ENCODE measurements around the gene OSBPL2.

Gene OSBPL2

DNA sequence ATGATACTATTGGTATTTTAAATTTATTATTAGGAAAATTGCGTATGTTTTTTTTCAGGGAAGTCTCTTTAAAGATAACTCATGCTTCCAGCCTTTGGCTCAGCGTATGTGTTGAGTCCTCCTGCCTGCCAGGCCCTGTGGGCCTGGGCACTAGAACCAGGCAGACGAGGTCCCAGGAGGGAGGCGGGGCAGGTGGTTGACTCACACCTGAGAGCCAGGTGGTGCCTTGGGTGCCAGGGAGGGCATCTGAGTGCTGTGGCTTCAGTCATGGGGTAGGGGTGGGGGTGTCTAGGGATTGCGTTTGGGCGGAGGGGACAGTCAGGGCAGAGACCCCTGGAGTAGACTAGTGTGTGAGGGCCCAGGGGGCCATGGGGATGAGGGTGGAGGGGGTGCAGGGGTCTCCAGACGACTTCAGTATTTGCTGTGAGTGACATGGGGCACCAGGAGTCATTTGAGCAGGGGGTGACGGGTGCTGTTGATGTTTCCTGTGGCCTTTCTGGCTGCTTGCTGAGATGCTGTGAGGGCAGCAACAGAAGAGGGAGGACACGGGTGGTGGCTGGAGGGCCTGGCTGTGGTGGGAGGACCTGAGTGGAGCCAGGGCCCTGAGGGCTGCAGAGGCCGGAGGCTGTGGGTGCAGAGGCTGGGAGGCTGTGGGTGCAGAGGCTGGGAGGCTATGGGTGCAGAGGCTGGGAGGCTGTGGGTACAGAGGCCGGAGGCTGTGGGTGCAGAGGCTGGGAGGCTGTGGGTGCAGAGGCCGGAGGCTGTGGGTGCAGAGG, 49.6 kb downstream of the OSBPL2 start:
- no peak overlapping the region for H3K4me3 ChIP-seq (ENCODE audit: low read depth, low read length)
- in situ Hi-C loops (cut with HindIII; ENCODE audit: low sequenced_read_pairs), result no loop called here
- TF ChIP-seq, protein P1, sequence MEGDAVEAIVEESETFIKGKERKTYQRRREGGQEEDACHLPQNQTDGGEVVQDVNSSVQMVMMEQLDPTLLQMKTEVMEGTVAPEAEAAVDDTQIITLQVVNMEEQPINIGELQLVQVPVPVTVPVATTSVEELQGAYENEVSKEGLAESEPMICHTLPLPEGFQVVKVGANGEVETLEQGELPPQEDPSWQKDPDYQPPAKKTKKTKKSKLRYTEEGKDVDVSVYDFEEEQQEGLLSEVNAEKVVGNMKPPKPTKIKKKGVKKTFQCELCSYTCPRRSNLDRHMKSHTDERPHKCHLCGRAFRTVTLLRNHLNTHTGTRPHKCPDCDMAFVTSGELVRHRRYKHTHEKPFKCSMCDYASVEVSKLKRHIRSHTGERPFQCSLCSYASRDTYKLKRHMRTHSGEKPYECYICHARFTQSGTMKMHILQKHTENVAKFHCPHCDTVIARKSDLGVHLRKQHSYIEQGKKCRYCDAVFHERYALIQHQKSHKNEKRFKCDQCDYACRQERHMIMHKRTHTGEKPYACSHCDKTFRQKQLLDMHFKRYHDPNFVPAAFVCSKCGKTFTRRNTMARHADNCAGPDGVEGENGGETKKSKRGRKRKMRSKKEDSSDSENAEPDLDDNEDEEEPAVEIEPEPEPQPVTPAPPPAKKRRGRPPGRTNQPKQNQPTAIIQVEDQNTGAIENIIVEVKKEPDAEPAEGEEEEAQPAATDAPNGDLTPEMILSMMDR (IDR thresholded peaks at IDR 0.05; ENCODE audit: low read depth, low read length), result no peak

DNA sequence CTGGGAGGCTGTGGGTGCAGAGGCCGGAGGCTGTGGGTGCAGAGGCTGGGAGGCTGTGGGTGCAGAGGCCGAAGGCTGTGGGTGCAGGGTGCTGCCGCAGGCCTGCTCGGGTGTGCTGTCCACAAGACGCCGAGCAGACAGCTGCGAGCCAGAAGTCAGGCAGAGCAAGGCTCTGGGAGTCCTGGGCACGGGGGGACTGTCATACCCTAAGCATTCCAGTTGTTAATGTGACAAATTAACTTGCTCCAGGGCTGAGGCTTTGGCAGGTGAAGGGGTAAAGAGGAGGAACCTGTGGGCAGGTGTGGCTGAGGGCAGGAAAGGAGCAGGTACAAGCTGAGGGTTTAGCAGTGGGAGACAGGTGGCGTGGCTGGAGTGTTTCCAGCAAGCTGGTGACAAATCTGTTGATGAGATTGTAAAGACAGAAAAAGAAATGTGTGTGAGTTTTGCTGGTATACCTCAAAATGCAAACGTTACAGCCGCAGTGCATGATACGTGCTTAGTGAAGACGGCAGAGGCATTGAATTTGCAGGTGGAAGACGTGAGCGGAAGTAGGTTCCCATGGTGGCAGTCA, 50.3 kb downstream of the OSBPL2 start:
- no peak overlapping the region for H3K4me3 ChIP-seq (ENCODE audit: low read depth, low read length)
- in situ Hi-C loops (cut with HindIII; ENCODE audit: low sequenced_read_pairs), result no loop called here
- TF ChIP-seq, protein P1 (IDR thresholded peaks at IDR 0.05; ENCODE audit: low read depth, low read length), result no peak
- no peak for DNase-seq (ENCODE audit: low read depth, low spot score)

More for the DNA sequence above, 49.6 kb downstream of the OSBPL2 start:
- no peak for DNase-seq (ENCODE audit: low read depth, low spot score)

DNA sequence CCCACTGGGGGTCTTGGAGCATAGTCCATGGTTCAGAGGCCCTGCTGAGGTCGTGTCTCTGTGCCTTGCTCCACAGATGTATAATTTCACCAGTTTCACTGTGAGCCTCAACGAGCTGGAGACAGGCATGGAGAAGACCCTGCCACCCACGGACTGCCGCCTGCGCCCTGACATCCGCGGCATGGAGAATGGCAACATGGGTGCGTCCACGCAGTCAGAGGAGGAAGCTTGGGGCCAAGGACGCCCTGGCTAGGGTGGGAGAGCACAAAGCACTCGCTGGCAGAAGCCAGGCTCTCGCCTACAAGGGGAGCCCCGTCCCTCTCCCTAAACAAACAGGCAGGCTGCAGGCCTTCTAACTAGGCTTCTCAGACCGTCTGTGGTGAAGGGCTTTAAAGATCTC, 50.8 kb downstream of the OSBPL2 start:
- DNase-seq (ENCODE audit: low read depth, low spot score), result no peak
- in situ Hi-C loops (cut with HindIII; ENCODE audit: low sequenced_read_pairs), result no loop called here
- TF ChIP-seq, protein P1 (IDR thresholded peaks at IDR 0.05; ENCODE audit: low read depth, low read length), result no peak
- H3K4me3 ChIP-seq (ENCODE audit: low read depth, low read length), result no peak overlapping the region

DNA sequence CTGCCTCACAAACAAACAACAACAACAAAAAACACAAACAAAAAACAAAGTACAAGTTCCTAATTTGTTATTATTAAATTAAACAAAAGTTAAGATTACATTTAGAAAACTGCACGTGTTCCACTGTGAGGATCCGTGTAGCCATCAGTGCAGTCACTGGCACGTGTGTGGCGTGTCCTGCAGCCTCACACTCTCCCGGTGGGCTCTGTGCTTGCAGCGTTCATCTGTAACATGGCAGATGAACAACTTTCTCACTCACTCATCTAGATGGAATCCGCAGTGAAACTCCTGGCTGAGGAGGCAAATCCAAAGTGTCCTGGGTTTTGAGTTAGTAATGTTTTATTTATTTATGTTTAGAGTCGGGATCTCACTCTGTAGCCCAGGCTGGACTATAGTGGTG, 51.6 kb downstream of the OSBPL2 start:
- in situ Hi-C loops (cut with HindIII; ENCODE audit: low sequenced_read_pairs), result no loop called here
- DNase-seq (ENCODE audit: low read depth, low spot score), result no peak
- H3K4me3 ChIP-seq (ENCODE audit: low read depth, low read length), result no peak overlapping the region

DNA sequence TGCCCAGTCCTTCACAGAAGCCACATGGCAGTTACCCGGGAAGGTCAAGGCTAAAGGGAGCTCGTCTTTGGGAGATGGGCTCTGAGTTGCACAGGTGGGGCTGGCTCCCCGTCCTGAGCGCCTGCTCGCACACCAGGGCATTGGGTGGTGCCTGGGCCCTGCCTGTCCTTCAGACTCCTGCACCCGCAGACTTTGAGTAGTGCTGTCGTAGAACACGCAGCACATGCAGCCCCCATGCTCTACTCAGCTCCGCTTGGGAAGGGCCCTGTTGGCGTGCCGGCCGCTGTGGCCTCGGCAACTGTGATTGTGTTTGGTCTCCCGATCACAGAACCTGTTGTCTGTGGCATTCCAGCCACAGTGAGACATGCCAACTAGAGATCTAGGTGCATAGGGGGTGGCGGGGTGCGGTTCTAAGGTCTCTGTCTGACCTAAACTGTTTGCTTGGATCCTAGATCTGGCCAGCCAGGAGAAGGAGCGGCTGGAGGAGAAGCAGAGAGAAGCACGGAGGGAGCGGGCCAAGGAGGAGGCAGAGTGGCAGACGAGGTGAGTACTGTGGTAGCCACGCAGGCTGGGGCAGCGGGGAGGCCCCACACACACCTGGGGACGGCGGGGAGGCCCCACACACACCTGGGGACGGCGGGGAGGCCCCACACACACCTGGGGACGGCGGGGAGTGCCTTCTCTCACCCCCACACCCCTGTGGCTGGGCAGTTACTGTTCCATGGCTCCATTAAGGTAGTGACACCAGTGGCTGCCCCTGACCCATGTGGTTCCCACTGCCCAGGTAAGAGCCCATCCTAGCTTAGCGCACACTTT, 53.1 kb downstream of the OSBPL2 start:
- H3K4me3 ChIP-seq (ENCODE audit: low read depth, low read length), result no peak overlapping the region
- DNase-seq (ENCODE audit: low read depth, low spot score), result no peak
- TF ChIP-seq, protein P1 (IDR thresholded peaks at IDR 0.05; ENCODE audit: low read depth, low read length), result no peak
- in situ Hi-C loops (cut with HindIII; ENCODE audit: low sequenced_read_pairs), result no loop called here

More for the DNA sequence above, 51.6 kb downstream of the OSBPL2 start:
- TF ChIP-seq, protein P1 (IDR thresholded peaks at IDR 0.05; ENCODE audit: low read depth, low read length), result no peak

DNA sequence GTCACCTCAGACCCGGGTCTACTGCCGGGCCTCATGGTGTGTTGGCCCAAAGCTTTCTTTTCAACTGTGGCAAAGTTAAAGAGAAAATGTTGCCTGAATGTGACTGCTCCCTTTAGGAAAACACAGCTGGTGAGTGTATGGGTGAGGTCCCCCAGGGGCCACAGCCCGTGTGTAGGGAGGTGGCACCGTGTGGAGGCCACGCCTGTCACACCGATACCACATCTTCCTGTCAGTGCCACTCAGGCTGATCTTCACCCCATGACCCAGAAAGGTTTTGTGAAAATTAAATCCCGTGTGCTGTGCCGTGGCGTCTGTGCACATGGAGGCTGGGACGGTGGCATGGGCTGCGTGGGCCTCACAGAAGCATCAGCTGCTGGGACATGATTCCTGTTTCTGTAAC, 53.8 kb downstream of the OSBPL2 start:
- TF ChIP-seq, protein P1 (IDR thresholded peaks at IDR 0.05; ENCODE audit: low read depth, low read length), result no peak
- in situ Hi-C loops (cut with HindIII; ENCODE audit: low sequenced_read_pairs), result no loop called here
- DNase-seq (ENCODE audit: low read depth, low spot score), result no peak
- H3K4me3 ChIP-seq (ENCODE audit: low read depth, low read length), result no peak overlapping the region

Data from astrocyte of the spinal cord (primary cell).